Coronary artery (tissue), 2 donors: ENCODE results near the gene CDC34.

Experiments
- DNase-seq: peaks from one replicate; pipeline ENCODE4 v3.0.0-alpha.2; 2017; ENCODE audit warnings: low spot score
- H3K27ac ChIP-seq, 2 donors: fragments of 200-600 bp; sonication (generic); one replicate each; pipeline ENCODE4 v1.5.1; 2016 to 2019
- H3K4me3 ChIP-seq: fragments of 200-600 bp; sonication (generic); 2 replicates; pipeline ENCODE4 v1.5.1; 2016; ENCODE audit warnings: mild to moderate bottlenecking, moderate library complexity
- TF ChIP-seq, protein P1 (sequence below): fragments of 200-600 bp; sonication (generic); IDR thresholded peaks from one replicate; pipeline ENCODE4 v1.5.1; 2019; ENCODE audit warnings: antibody characterized with exemption

Gene CDC34

DNA sequence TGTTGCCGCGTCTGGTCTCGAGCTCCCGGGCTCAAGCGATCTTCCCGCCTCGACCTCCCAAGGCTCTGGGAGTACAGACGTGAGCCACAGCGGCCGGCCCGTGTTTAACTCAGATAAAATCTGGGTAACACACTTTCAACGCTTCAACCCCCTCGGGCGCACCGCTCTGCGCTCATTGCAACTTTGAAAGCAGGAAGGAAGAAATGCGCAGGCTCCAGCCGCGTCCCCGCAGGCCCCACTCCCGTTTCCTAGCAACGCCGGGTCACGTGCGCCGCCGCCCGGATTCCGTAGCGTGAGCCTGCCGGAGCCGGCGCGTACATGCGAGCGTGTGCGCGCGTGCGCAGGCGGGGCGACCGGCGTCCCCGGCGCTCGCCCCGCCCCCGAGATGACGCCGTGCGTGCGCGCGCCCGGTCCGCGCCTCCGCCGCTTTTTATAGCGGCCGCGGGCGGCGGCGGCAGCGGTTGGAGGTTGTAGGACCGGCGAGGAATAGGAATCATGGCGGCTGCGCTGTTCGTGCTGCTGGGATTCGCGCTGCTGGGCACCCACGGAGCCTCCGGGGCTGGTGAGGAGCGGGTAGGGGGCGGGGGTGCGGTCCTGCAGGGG, 40.7 kb downstream of the CDC34 start, which contains the start of gene BSG:
Gene BSG (plus strand): TSS at position 457 of the 603 bp plus-strand sequence. CDS start 39 bp downstream, at position 496.
- DNase-seq: peak; percentile 98
- Histone ChIP-seq H3K27ac (peak within 1 kb of the TSS; percentile 82 to 84), H3K4me3 (peak within 1 kb of the TSS; percentile 83)
- TF ChIP-seq, protein P1, sequence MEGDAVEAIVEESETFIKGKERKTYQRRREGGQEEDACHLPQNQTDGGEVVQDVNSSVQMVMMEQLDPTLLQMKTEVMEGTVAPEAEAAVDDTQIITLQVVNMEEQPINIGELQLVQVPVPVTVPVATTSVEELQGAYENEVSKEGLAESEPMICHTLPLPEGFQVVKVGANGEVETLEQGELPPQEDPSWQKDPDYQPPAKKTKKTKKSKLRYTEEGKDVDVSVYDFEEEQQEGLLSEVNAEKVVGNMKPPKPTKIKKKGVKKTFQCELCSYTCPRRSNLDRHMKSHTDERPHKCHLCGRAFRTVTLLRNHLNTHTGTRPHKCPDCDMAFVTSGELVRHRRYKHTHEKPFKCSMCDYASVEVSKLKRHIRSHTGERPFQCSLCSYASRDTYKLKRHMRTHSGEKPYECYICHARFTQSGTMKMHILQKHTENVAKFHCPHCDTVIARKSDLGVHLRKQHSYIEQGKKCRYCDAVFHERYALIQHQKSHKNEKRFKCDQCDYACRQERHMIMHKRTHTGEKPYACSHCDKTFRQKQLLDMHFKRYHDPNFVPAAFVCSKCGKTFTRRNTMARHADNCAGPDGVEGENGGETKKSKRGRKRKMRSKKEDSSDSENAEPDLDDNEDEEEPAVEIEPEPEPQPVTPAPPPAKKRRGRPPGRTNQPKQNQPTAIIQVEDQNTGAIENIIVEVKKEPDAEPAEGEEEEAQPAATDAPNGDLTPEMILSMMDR: no peak

DNA sequence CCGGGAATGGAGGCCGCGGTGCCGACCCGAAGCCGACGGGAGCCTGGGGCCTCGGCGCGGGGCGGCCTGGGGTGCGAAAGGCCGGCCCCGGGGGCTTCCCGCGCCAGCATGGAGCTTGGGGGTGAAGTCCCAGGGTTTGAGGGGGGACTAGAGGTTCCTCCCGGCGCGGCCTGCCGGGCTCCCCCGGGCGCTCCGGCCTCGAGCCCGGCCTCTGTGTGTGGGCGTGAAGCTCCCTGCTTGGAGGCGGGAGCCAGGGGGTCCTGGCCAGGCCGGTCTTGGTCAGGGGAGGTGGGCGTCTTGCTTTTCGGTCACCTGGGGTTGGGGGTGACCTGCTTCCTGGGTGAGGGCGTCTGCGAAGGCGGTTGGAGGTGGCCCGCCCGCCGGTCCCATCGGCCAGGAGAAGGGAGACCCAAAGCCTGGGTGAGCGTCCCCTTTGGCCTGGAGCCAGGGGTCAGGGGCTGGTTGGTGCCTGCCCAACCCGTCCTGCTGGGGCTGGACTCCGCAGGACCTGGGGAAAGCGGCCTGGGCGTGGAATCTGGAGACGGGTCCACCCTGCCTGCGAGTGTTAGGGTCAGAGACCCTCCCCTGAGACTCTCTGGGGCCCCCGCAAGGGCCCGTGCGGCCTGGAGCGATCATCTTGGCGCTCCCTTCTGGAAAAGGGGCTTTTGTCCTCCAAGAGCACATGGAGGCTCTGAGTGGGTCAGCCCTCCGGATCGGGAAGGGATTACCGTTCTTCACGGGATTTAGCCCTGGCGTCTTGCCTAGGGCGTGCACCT, 41.4 kb downstream of the CDC34 start:
- Histone ChIP-seq H3K27ac (peak overlapping the region; percentile 82 to 84), H3K4me3 (peak overlapping the region; percentile 83)
- DNase-seq: no peak
- TF ChIP-seq, protein P1: no peak

DNA sequence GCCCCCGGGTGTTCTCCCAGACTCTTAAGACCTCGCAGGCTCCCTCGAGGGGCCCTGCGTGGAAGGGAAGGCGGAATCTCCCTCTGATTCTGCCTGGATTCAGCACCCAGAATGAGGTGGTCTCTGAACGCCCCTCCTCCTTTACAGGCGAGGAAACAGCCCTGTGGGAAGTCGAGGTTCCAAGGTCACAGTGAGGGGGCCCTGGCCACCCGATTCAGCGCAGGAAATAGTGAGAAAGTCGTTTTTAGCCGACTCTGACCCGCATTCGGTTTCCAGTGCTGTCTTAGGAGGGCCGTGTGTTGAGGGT, 41.9 kb downstream of the CDC34 start:
- peak overlapping the region; percentile 83 for H3K4me3 ChIP-seq
- DNase-seq: no peak
- TF ChIP-seq, protein P1: no peak
- H3K27ac ChIP-seq: no peak overlapping the region

- H3K27ac ChIP-seq: peak overlapping the region in 1 of 2 donors; percentile 16
- no peak for DNase-seq
Measured at GRCh38 chr19:574658-575526, 43.3 kb downstream of the CDC34 start.

DNA sequence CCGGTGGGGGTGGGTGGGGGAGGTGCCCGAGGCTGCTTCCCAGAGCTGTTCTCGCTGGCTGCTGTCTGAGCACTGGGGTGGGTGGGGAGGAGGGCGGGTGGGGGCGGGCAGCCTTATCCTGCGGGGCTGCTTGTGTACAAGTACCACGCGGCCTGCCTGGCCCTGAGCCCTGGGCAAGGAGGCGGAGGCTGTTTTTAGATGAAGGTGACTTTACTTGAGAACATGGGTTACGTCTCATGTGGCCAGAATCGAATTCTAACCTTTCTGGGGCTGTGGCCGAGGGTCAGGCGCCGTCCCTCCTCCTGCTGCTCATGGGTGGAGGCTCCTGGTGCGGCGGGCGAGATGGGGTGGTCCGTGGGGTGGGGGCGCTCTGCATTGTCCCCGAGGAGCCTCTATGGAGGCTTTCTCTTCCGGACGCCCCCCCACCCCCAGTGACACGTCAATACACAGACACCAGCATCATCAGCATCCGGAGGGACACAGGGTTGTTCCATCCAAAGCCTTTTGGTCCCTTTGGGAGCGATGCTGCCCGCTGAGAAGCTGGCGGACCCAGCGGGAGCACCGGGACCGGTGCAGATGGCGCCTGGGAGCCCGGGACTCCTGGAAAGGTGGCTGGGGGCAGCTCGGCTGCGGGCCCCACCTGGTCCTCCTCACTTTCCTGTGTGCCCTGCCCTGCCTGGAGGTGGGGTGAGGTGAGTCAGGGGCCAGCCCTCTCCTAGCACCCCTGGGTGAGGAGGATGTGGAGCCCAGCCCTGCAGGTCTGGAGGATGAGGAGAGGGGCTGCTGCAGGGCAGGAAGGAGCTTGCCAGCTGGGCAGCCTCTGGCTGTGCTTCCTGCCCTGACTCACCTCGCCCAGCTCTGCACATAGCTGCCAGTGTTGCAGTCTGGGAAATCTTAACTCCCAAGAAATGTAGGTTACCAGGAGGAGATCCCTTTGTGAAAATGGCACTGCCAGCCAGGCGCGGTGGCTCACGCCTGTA, 44.3 kb downstream of the CDC34 start:
- no peak for DNase-seq
- Histone ChIP-seq H3K4me3 (peak overlapping the region; percentile 56), H3K27ac (peak overlapping the region in 1 of 2 donors; percentile 16)
- TF ChIP-seq, protein P1: no peak

More at GRCh38 chr19:574658-575526, 43.3 kb downstream of the CDC34 start:
- TF ChIP-seq, protein P1: no peak
- peak overlapping the region; percentile 56 for H3K4me3 ChIP-seq
